NCI-H524 (cell line): ENCODE data around the gene FNDC3B.
"Not testable (repeated sequence)": the region's sequence is repeated elsewhere in the genome, so short reads cannot be mapped to it uniquely, and the experiment has no call there.

ENCODE experiments used
- DNase-seq, 2 experiments: peaks; one replicate each; lab custom pipeline; 2025; lab: John Stamatoyannopoulos, UW

The FNDC3B gene

GRCh38 chr3:172236771-172237742, 197.7 kb downstream of the FNDC3B start:
- no peak for DNase-seq

GRCh38 chr3:172238188-172238587, 198.8 kb downstream of the FNDC3B start:
- no peak for DNase-seq

GRCh38 chr3:172239218-172239790, 199.9 kb downstream of the FNDC3B start:
- no peak for DNase-seq

GRCh38 chr3:172241405-172241804, 202.0 kb downstream of the FNDC3B start:
- no peak for DNase-seq

- DNase-seq = not testable (repeated sequence)
Observed at GRCh38 chr3:172242471-172242870, 203.1 kb downstream of the FNDC3B start.

GRCh38 chr3:172243376-172243775, 204.0 kb downstream of the FNDC3B start:
- not testable (repeated sequence) for DNase-seq

- DNase-seq = no peak
Observed at GRCh38 chr3:172244011-172244410, 204.6 kb downstream of the FNDC3B start.

GRCh38 chr3:172245241-172245640, 205.9 kb downstream of the FNDC3B start:
- no peak for DNase-seq

GRCh38 chr3:172246107-172246844, 206.9 kb downstream of the FNDC3B start:
- no peak for DNase-seq

GRCh38 chr3:172247525-172248274, 208.3 kb downstream of the FNDC3B start:
- no peak for DNase-seq

- no peak for DNase-seq
Observed at GRCh38 chr3:172249039-172249438, 209.7 kb downstream of the FNDC3B start.

- no peak for DNase-seq
Observed at GRCh38 chr3:172251211-172251610, 211.8 kb downstream of the FNDC3B start.

GRCh38 chr3:172253200-172253599, 213.8 kb downstream of the FNDC3B start:
- DNase-seq = no peak

GRCh38 chr3:172254542-172254941, 215.2 kb downstream of the FNDC3B start:
- DNase-seq = no peak

GRCh38 chr3:172255321-172255720, 215.9 kb downstream of the FNDC3B start:
- DNase-seq = not testable (repeated sequence)

- DNase-seq = no peak
Observed at GRCh38 chr3:172256101-172256734, 216.8 kb downstream of the FNDC3B start.

GRCh38 chr3:172257648-172258400, 218.4 kb downstream of the FNDC3B start:
- no peak for DNase-seq

- DNase-seq = no peak
Observed at GRCh38 chr3:172258624-172259023, 219.2 kb downstream of the FNDC3B start.

- no peak for DNase-seq
Observed at GRCh38 chr3:172259111-172259541, 219.7 kb downstream of the FNDC3B start.

- DNase-seq = no peak
Observed at GRCh38 chr3:172259726-172260248, 220.4 kb downstream of the FNDC3B start.
